GM23248 (cell line): Measurements from ENCODE around the gene DPH1.

Source experiments
- EZH2 ChIP-seq: fragments of 200-600 bp; sonication (generic); IDR thresholded peaks from 2 replicates; pipeline ENCODE4 v1.6.1; 2018; ENCODE audit warnings: antibody characterized with exemption, mild to moderate bottlenecking; ENCODE audit not compliant: insufficient read depth, poor library complexity, severe bottlenecking
- EZH2phosphoT487 ChIP-seq: fragments of 200-600 bp; sonication (generic); IDR thresholded peaks from 2 replicates; pipeline ENCODE4 v1.6.1; 2018; ENCODE audit warnings: antibody characterized with exemption, moderate library complexity, mild to moderate bottlenecking, low read depth; ENCODE audit not compliant: insufficient read depth

GRCh38 chr17:2009737-2010136, 20.2 kb upstream of the DPH1 start:
- TF ChIP-seq EZH2phosphoT487: no peak
- TF ChIP-seq EZH2: no peak
